Sigmoid colon (tissue), 4 donors: ENCODE results near the gene MAP1B.

Experiments
- CTCF ChIP-seq, 4 experiments: fragments of 450-650 bp in 3 of 4; fragments of 200-600 bp in 1 of 4; IDR thresholded peaks; one replicate each; pipeline ENCODE4 v1.5.1; 2016 to 2019; ENCODE audit warnings: antibody characterized with exemption in 4 of 4, mild to moderate bottlenecking in 3 of 4, moderate library complexity in 2 of 4
- POLR2AphosphoS5 ChIP-seq, 4 donors: sonication (generic); formaldehyde crosslinking; IDR thresholded peaks; one replicate each; pipeline ENCODE4 v1.6.1; 2017; ENCODE audit warnings: antibody characterized with exemption in 4 of 4

DNA sequence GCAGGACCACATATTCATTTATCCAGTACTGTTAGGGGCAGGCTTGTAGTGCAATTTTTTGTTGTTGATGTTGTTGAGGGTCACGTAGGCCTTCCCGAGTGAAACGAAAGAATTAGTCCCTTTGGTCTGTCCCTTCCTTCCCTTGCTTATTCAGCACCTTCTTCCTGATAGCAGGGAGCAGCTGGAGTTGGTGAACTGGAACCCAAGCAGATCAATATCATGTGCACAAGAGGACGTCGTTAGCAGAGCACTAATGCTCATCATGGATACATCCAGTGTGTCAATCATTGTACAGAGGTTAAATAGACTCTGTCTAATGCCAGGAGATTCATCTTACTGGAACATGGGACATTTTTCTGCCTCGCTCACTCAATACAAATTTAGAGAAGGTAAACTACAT lies 33.0 kb upstream of the MAP1B start:
- TF ChIP-seq CTCF (IDR thresholded peaks at IDR 0.05) (no peak), POLR2AphosphoS5 (IDR thresholded peaks at IDR 0.05) (no peak)
